GM23338 (cell line): Measurements from ENCODE around the gene WT1. TPM values are rescaled to one million over a fixed set of nuclear protein-coding genes. Genes with fewer than 3 reads are reported as not detected.

ENCODE experiments used
- ATAC-seq: fragments of 200-7000 bp; cut with Tn5 transposase; 3 replicates; pipeline ENCODE4 v1.9.1; 2020
- DNase-seq: peaks from one replicate; pipeline ENCODE4 v3.0.0-alpha.2; 2015; ENCODE audit warnings: low spot score
- H2AFZ ChIP-seq: fragments of 200-600 bp; sonication (generic); 2 replicates; pipeline ENCODE4 v1.8.0; 2016; ENCODE audit warnings: antibody characterized with exemption, mild to moderate bottlenecking, moderate library complexity
- H3F3A ChIP-seq: fragments of 200-600 bp; sonication (generic); replicated peaks from 2 replicates; pipeline ENCODE4 v1.8.0; 2017; ENCODE audit warnings: antibody characterized with exemption, mixed run types, low read depth
- H3K27ac ChIP-seq: fragments of 200-600 bp; sonication (generic); 2 replicates; pipeline ENCODE4 v1.6.1; 2016; ENCODE audit warnings: low read depth
- H3K27me3 ChIP-seq: fragments of 200-600 bp; sonication (generic); 2 replicates; pipeline ENCODE4 v1.8.0; 2016; ENCODE audit warnings: mild to moderate bottlenecking, mixed run types, moderate library complexity; ENCODE audit not compliant: insufficient read depth
- H3K36me3 ChIP-seq: fragments of 200-600 bp; sonication (generic); 2 replicates; pipeline ENCODE4 v1.8.0; 2016; ENCODE audit warnings: mild to moderate bottlenecking; ENCODE audit not compliant: insufficient read depth
- H3K4me1 ChIP-seq: fragments of 200-600 bp; sonication (generic); 2 replicates; pipeline ENCODE4 v1.8.0; 2016; ENCODE audit warnings: mild to moderate bottlenecking, moderate library complexity; ENCODE audit not compliant: insufficient read depth
- H3K4me2 ChIP-seq: fragments of 200-600 bp; sonication (generic); 2 replicates; pipeline ENCODE4 v1.7.1; 2017; ENCODE audit warnings: mixed run types
- H3K4me3 ChIP-seq: fragments of 200-600 bp; sonication (generic); 2 replicates; pipeline ENCODE4 v1.6.1; 2016; ENCODE audit warnings: mixed run types
- H3K79me2 ChIP-seq: fragments of 200-600 bp; sonication (generic); replicated peaks from 2 replicates; pipeline ENCODE4 v1.8.0; 2017; ENCODE audit warnings: mild to moderate bottlenecking; ENCODE audit not compliant: insufficient read depth
- H3K9me2 ChIP-seq: fragments of 200-600 bp; sonication (generic); 2 replicates; pipeline ENCODE4 v1.8.0; 2017; ENCODE audit not compliant: insufficient read depth
- H4K20me1 ChIP-seq: fragments of 200-600 bp; sonication (generic); replicated peaks from 2 replicates; pipeline ENCODE4 v1.8.0; 2017; ENCODE audit warnings: mild to moderate bottlenecking; ENCODE audit not compliant: insufficient read depth
- H3K27ac Mint-ChIP-seq: 2 replicates; pipeline ENCODE4 v1.8.0; 2020; ENCODE audit warnings: inconsistent platforms, mild to moderate bottlenecking, moderate library complexity, mixed read lengths
- H3K27me3 Mint-ChIP-seq: 3 replicates; pipeline ENCODE4 v1.8.0; 2022; ENCODE audit warnings: low read depth, mild to moderate bottlenecking, moderate library complexity, mixed read lengths, inconsistent platforms; ENCODE audit not compliant: insufficient read depth, poor library complexity
- H3K36me3 Mint-ChIP-seq: 3 replicates; pipeline ENCODE4 v1.8.0; 2021; ENCODE audit warnings: low read depth, mild to moderate bottlenecking, inconsistent platforms, moderate library complexity, mixed read lengths
- H3K4me1 Mint-ChIP-seq: 3 replicates; pipeline ENCODE4 v1.8.0; 2020; ENCODE audit warnings: mild to moderate bottlenecking, inconsistent platforms, mixed read lengths
- H3K4me3 Mint-ChIP-seq: 3 replicates; pipeline ENCODE4 v1.8.0; 2021; ENCODE audit warnings: moderate library complexity, mild to moderate bottlenecking, inconsistent platforms, mixed read lengths
- H3K9me3 Mint-ChIP-seq: 3 replicates; pipeline ENCODE4 v1.8.0; 2020; ENCODE audit warnings: moderate library complexity, mild to moderate bottlenecking, inconsistent platforms, mixed read lengths
- CREB1 ChIP-seq: fragments of 250-450 bp; sonication (Bioruptor Pico); IDR thresholded peaks from 2 replicates; pipeline ENCODE4 v1.5.0; 2020; ENCODE audit warnings: low read depth, mild to moderate bottlenecking, moderate library complexity
- EZH2 ChIP-seq: fragments of 200-600 bp; sonication (generic); IDR thresholded peaks from one replicate; pipeline ENCODE4 v1.8.0; 2017; ENCODE audit warnings: antibody characterized with exemption, mild to moderate bottlenecking, low read depth; ENCODE audit not compliant: unreplicated experiment
- EZH2phosphoT487 ChIP-seq: fragments of 200-600 bp; sonication (generic); IDR thresholded peaks from one replicate; pipeline ENCODE4 v1.8.1; 2018; ENCODE audit warnings: antibody characterized with exemption; ENCODE audit not compliant: unreplicated experiment
- JUNB ChIP-seq: IDR thresholded peaks from one replicate; pipeline ENCODE4 v1.6.1; 2016; ENCODE audit warnings: antibody characterized with exemption; ENCODE audit not compliant: unreplicated experiment
- NANOG ChIP-seq: IDR thresholded peaks from 2 replicates; pipeline ENCODE4 v1.6.1; 2016; ENCODE audit warnings: antibody characterized with exemption, borderline replicate concordance
- POLR2AphosphoS5 ChIP-seq: IDR thresholded peaks from 2 replicates; pipeline ENCODE4 v1.6.1; 2016; ENCODE audit warnings: antibody characterized with exemption, low read depth
- REST ChIP-seq: IDR thresholded peaks from one replicate; pipeline ENCODE4 v1.6.1; 2018; ENCODE audit warnings: antibody characterized with exemption; ENCODE audit not compliant: unreplicated experiment
- STAT1 ChIP-seq: IDR thresholded peaks from one replicate; pipeline ENCODE4 v1.6.1; 2016; ENCODE audit warnings: antibody characterized with exemption; ENCODE audit not compliant: unreplicated experiment
- ZNF114 ChIP-seq: fragments of 250-450 bp; sonication (Bioruptor Pico); IDR thresholded peaks from 2 replicates; pipeline ENCODE4 v1.5.0; 2020; ENCODE audit warnings: mild to moderate bottlenecking, moderate library complexity
- ZNF331 ChIP-seq: fragments of 250-450 bp; sonication (Bioruptor Pico); IDR thresholded peaks from 2 replicates; pipeline ENCODE4 v1.5.0; 2020; ENCODE audit warnings: low read depth, mild to moderate bottlenecking, moderate library complexity
- polyA plus RNA-seq: library from polyadenylated mRNA; unstranded; fragments of >200 nt; fragmentation: Nextera tagmentation; extraction: Ambion mirVana; gene quantifications from 2 replicates; pipeline ENCODE4 v1.2.1, GENCODE V29; 2016
- total RNA-seq: library from RNA; depleted of rRNA; stranded (reverse); fragments of >200 nt; shearing (Covaris generic); gene quantifications from 2 replicates; pipeline ENCODE4 v1.2.3, GENCODE V29; 2014
- TF ChIP-seq, protein P1 (sequence below): fragments of 250-450 bp; sonication (Bioruptor Pico); IDR thresholded peaks from 2 replicates; pipeline ENCODE4 v1.5.0; 2020; ENCODE audit warnings: mild to moderate bottlenecking, moderate library complexity
- TF ChIP-seq, protein P2 (sequence below), 2 experiments: fragments of 200-600 bp in 1 of 2; sonication (generic) in 1 of 2; conservative IDR thresholded peaks; 2 replicates each; pipeline versions ENCODE4 v1.5.1 to v1.6.1; 2016 to 2017; ENCODE audit warnings: antibody characterized with exemption in 2 of 2, low read depth in 2 of 2, mild to moderate bottlenecking in 2 of 2, moderate library complexity in 1 of 2
- TF ChIP-seq, protein P3 (sequence below): IDR thresholded peaks from 2 replicates; pipeline ENCODE4 v1.6.1; 2016; ENCODE audit warnings: antibody characterized with exemption

The WT1 gene
- total and polyA plus RNA-seq, 2 experiments from 2014 or later, result 0.21 TPM; not detected in 1

DNA sequence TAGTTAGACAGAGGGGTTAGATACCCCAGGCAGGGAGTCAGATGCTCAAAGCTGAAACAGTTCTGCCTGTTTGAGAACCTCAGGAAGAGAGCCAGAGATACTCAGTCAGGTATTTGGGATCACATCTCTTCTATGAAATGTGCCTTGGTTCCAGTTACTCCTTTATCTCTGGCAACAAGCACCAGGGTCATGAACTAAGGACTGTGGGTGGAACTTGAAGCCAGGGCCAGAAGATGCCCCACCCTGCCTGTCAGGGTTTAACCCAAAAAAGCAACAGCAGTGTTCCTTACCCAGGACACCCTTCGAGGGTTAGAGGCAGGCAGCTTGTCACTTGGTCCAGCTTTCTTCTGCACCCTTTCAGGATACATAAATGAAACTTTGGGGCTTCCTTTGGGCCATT, 15.0 kb upstream of the WT1 start:
- Histone ChIP-seq H3K4me2 (no peak overlapping the region), H3K9me2 (no peaks in the 10 kb centered on the region), H3K79me2 (no peaks in the 10 kb centered on the region), H3K4me3 (no peak overlapping the region), H3K4me1 (no peaks in the 10 kb centered on the region), H3K36me3 (no peaks in the 10 kb centered on the region; the same call in 1 of the 2 replicates), H4K20me1 (no peaks in the 10 kb centered on the region), H2AFZ (no peak overlapping the region), H3F3A (no peaks in the 10 kb centered on the region), H3K27me3 (0 out of 2 replicates have a peak, but pooled peaks cover 3% of the 10 kb centered on the region), H3K27ac (no peak overlapping the region)
- Mint-ChIP-seq H3K36me3 (no peaks in the 10 kb centered on the region), H3K27ac (no peak overlapping the region), H3K27me3 (no peaks in the 10 kb centered on the region), H3K4me1 (no peaks in the 10 kb centered on the region; the same call in 2 of the 3 replicates), H3K9me3 (no peaks in the 10 kb centered on the region), H3K4me3 (no peak overlapping the region)
- no peak for DNase-seq
- ATAC-seq, result no peak
- TF ChIP-seq ZNF331 (CRISPR knock-in tag) (no peak), CREB1 (no peak), NANOG (no peak), POLR2AphosphoS5 (no peak), STAT1 (no peak), EZH2phosphoT487 (no peak), EZH2 (no peak), REST (no peak), JUNB (no peak), ZNF114 (no peak)
- TF ChIP-seq, protein P1, sequence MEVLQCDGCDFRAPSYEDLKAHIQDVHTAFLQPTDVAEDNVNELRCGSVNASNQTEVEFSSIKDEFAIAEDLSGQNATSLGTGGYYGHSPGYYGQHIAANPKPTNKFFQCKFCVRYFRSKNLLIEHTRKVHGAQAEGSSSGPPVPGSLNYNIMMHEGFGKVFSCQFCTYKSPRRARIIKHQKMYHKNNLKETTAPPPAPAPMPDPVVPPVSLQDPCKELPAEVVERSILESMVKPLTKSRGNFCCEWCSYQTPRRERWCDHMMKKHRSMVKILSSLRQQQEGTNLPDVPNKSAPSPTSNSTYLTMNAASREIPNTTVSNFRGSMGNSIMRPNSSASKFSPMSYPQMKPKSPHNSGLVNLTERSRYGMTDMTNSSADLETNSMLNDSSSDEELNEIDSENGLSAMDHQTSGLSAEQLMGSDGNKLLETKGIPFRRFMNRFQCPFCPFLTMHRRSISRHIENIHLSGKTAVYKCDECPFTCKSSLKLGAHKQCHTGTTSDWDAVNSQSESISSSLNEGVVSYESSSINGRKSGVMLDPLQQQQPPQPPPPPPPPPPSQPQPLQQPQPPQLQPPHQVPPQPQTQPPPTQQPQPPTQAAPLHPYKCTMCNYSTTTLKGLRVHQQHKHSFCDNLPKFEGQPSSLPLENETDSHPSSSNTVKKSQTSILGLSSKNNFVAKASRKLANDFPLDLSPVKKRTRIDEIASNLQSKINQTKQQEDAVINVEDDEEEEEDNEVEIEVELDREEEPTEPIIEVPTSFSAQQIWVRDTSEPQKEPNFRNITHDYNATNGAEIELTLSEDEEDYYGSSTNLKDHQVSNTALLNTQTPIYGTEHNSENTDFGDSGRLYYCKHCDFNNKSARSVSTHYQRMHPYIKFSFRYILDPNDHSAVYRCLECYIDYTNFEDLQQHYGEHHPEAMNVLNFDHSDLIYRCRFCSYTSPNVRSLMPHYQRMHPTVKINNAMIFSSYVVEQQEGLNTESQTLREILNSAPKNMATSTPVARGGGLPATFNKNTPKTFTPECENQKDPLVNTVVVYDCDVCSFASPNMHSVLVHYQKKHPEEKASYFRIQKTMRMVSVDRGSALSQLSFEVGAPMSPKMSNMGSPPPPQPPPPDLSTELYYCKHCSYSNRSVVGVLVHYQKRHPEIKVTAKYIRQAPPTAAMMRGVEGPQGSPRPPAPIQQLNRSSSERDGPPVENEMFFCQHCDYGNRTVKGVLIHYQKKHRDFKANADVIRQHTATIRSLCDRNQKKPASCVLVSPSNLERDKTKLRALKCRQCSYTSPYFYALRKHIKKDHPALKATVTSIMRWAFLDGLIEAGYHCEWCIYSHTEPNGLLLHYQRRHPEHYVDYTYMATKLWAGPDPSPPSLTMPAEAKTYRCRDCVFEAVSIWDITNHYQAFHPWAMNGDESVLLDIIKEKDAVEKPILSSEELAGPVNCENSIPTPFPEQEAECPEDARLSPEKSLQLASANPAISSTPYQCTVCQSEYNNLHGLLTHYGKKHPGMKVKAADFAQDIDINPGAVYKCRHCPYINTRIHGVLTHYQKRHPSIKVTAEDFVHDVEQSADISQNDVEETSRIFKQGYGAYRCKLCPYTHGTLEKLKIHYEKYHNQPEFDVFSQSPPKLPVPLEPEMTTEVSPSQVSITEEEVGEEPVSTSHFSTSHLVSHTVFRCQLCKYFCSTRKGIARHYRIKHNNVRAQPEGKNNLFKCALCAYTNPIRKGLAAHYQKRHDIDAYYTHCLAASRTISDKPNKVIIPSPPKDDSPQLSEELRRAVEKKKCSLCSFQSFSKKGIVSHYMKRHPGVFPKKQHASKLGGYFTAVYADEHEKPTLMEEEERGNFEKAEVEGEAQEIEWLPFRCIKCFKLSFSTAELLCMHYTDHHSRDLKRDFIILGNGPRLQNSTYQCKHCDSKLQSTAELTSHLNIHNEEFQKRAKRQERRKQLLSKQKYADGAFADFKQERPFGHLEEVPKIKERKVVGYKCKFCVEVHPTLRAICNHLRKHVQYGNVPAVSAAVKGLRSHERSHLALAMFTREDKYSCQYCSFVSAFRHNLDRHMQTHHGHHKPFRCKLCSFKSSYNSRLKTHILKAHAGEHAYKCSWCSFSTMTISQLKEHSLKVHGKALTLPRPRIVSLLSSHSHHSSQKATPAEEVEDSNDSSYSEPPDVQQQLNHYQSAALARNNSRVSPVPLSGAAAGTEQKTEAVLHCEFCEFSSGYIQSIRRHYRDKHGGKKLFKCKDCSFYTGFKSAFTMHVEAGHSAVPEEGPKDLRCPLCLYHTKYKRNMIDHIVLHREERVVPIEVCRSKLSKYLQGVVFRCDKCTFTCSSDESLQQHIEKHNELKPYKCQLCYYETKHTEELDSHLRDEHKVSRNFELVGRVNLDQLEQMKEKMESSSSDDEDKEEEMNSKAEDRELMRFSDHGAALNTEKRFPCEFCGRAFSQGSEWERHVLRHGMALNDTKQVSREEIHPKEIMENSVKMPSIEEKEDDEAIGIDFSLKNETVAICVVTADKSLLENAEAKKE (CRISPR knock-in tag), result no peak
- TF ChIP-seq, protein P2, sequence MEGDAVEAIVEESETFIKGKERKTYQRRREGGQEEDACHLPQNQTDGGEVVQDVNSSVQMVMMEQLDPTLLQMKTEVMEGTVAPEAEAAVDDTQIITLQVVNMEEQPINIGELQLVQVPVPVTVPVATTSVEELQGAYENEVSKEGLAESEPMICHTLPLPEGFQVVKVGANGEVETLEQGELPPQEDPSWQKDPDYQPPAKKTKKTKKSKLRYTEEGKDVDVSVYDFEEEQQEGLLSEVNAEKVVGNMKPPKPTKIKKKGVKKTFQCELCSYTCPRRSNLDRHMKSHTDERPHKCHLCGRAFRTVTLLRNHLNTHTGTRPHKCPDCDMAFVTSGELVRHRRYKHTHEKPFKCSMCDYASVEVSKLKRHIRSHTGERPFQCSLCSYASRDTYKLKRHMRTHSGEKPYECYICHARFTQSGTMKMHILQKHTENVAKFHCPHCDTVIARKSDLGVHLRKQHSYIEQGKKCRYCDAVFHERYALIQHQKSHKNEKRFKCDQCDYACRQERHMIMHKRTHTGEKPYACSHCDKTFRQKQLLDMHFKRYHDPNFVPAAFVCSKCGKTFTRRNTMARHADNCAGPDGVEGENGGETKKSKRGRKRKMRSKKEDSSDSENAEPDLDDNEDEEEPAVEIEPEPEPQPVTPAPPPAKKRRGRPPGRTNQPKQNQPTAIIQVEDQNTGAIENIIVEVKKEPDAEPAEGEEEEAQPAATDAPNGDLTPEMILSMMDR (conservative IDR thresholded peaks at IDR 0.05; ENCODE audit: low read depth in 2 of 2), result no peak
- TF ChIP-seq, protein P3, sequence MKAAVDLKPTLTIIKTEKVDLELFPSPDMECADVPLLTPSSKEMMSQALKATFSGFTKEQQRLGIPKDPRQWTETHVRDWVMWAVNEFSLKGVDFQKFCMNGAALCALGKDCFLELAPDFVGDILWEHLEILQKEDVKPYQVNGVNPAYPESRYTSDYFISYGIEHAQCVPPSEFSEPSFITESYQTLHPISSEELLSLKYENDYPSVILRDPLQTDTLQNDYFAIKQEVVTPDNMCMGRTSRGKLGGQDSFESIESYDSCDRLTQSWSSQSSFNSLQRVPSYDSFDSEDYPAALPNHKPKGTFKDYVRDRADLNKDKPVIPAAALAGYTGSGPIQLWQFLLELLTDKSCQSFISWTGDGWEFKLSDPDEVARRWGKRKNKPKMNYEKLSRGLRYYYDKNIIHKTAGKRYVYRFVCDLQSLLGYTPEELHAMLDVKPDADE, result no peak
